ENCODE data around the gene SGK1.

SGK1 gene

GRCh38 chr6:134165561-134166201, 152.2 kb downstream of the SGK1 start:
- no peak for DNase-seq

- DNase-seq: no peak
Observed at GRCh38 chr6:134164300-134164699, 153.6 kb downstream of the SGK1 start.

- DNase-seq: no peak
Observed at GRCh38 chr6:134162932-134163331, 155.0 kb downstream of the SGK1 start.

- DNase-seq: no peak
Observed at GRCh38 chr6:134161041-134161440, 156.9 kb downstream of the SGK1 start.

- DNase-seq: no peak
Observed at GRCh38 chr6:134152767-134153485, 165.0 kb downstream of the SGK1 start.

- no peak for DNase-seq
Observed at GRCh38 chr6:134148566-134148965, 169.3 kb downstream of the SGK1 start.

- no peak for DNase-seq
Observed at GRCh38 chr6:134147034-134147533, 170.8 kb downstream of the SGK1 start.

GRCh38 chr6:134146268-134147033, 171.5 kb downstream of the SGK1 start:
- DNase-seq: no peak

- no peak for DNase-seq
Observed at GRCh38 chr6:134145786-134146185, 172.1 kb downstream of the SGK1 start.

GRCh38 chr6:134138226-134138975, 179.5 kb downstream of the SGK1 start:
- no peak for DNase-seq

GRCh38 chr6:134134654-134135053, 183.3 kb downstream of the SGK1 start:
- no peak for DNase-seq

GRCh38 chr6:134132494-134133141, 185.3 kb downstream of the SGK1 start:
- DNase-seq: no peak

GRCh38 chr6:134131530-134132139, 186.3 kb downstream of the SGK1 start:
- DNase-seq: no peak

GRCh38 chr6:134128146-134128545, 189.8 kb downstream of the SGK1 start:
- no peak for DNase-seq

- no peak for DNase-seq
Observed at GRCh38 chr6:134123666-134124208, 194.2 kb downstream of the SGK1 start.

- no peak for DNase-seq
Observed at GRCh38 chr6:134122775-134123174, 195.1 kb downstream of the SGK1 start.

- DNase-seq: no peak
Observed at GRCh38 chr6:134119486-134119885, 198.4 kb downstream of the SGK1 start.

Data from GF-D8 (cell line).